ENCODE measurements around the gene CYLD.

GRCh38 chr16:50763211-50763610 lies 21.3 kb downstream of the CYLD start:
- TF ChIP-seq CTCF (IDR thresholded peaks at IDR 0.05; ENCODE audit: low read length) (no peak), EZH2 (IDR thresholded peaks at IDR 0.05; ENCODE audit: borderline replicate concordance, low read length) (no peak)
